ENCODE data around the gene SSBP4.
A peak's percentile ranks its signal among the peaks of the same experiment; 100 is the strongest.
"Not testable (repeated sequence)": the region's sequence is repeated elsewhere in the genome, so short reads cannot be mapped to it uniquely, and the experiment has no call there.

Gene SSBP4

GRCh38 chr19:18419195-18419698 is at the start of gene SSBP4:
Gene SSBP4, plus strand, starts transcription at chr19:18419398. Its CDS starts 251 bp downstream, at chr19:18419649.
- peak; percentile 88 for DNase-seq (ENCODE audit: low read depth)

- no peak for DNase-seq (ENCODE audit: low read depth)
These were observed 45.7 kb upstream of the SSBP4 start for GRCh38 chr19:18373407-18373891.

GRCh38 chr19:18373892-18374629 is 45.1 kb upstream of the SSBP4 start:
- DNase-seq (ENCODE audit: low read depth) = peak; percentile 99

- DNase-seq (ENCODE audit: low read depth) = no peak
These were observed 42.2 kb upstream of the SSBP4 start for GRCh38 chr19:18377026-18377425.

GRCh38 chr19:18379803-18380747 is 39.1 kb upstream of the SSBP4 start:
- peak; percentile 68 for DNase-seq (ENCODE audit: low read depth)

GRCh38 chr19:18380843-18381242 is 38.4 kb upstream of the SSBP4 start:
- no peak for DNase-seq (ENCODE audit: low read depth)

GRCh38 chr19:18383622-18384021 is 35.6 kb upstream of the SSBP4 start:
- DNase-seq (ENCODE audit: low read depth) = not testable (repeated sequence)

- no peak for DNase-seq (ENCODE audit: low read depth)
These were observed 34.4 kb upstream of the SSBP4 start for GRCh38 chr19:18384775-18385174.

- peak; percentile 18 for DNase-seq (ENCODE audit: low read depth)
These were observed 33.9 kb upstream of the SSBP4 start for GRCh38 chr19:18385359-18385674.

GRCh38 chr19:18385675-18386542 is 33.3 kb upstream of the SSBP4 start, which contains the start of gene GDF15:
Gene GDF15, plus strand, starts transcription at chr19:18386158. Its CDS starts 32 bp downstream, at chr19:18386190.
- DNase-seq (ENCODE audit: low read depth) = peak; percentile 46

- DNase-seq (ENCODE audit: low read depth) = no peak
These were observed 32.5 kb upstream of the SSBP4 start for GRCh38 chr19:18386543-18387271.

GRCh38 chr19:18388100-18388959 is 30.9 kb upstream of the SSBP4 start:
- peak; percentile 74 for DNase-seq (ENCODE audit: low read depth)

- DNase-seq (ENCODE audit: low read depth) = no peak
These were observed 30.1 kb upstream of the SSBP4 start for GRCh38 chr19:18388960-18389725.

- DNase-seq (ENCODE audit: low read depth) = no peak
These were observed 29.5 kb upstream of the SSBP4 start for GRCh38 chr19:18389726-18390064.

GRCh38 chr19:18390065-18390907 is 28.9 kb upstream of the SSBP4 start:
- DNase-seq (ENCODE audit: low read depth) = no peak

GRCh38 chr19:18391509-18392075 is 27.6 kb upstream of the SSBP4 start:
- DNase-seq (ENCODE audit: low read depth) = no peak

GRCh38 chr19:18392417-18392816 is 26.8 kb upstream of the SSBP4 start:
- no peak for DNase-seq (ENCODE audit: low read depth)

GRCh38 chr19:18392926-18393325 is 26.3 kb upstream of the SSBP4 start:
- no peak for DNase-seq (ENCODE audit: low read depth)

Data from ELR (cell line).